B cell (primary cell): Measurements from ENCODE around the gene PRPF31.

ENCODE experiments used
- CTCF ChIP-seq: fragments of 200-600 bp; IDR thresholded peaks from one replicate; pipeline ENCODE4 v1.8.0; 2022; ENCODE audit warnings: antibody characterized with exemption, mild to moderate bottlenecking
- EZH2 ChIP-seq: IDR thresholded peaks from 2 replicates; pipeline ENCODE4 v1.6.1; 2012; ENCODE audit warnings: borderline replicate concordance, low read depth, mild to moderate bottlenecking, moderate library complexity, low read length; ENCODE audit not compliant: insufficient read depth, poor library complexity, severe bottlenecking

- TF ChIP-seq CTCF (no peak), EZH2 (no peak)
Measured at GRCh38 chr19:54173359-54173699, 57.8 kb downstream of the PRPF31 start.
